GM21529 (cell line): ENCODE results near the gene EPHA4.

Source experiments
- ATAC-seq: cut with Tn5 transposase; IDR thresholded peaks from one replicate; pipeline ENCODE4 v1.9.1; 2021; ENCODE audit not compliant: unreplicated experiment

Gene EPHA4

DNA sequence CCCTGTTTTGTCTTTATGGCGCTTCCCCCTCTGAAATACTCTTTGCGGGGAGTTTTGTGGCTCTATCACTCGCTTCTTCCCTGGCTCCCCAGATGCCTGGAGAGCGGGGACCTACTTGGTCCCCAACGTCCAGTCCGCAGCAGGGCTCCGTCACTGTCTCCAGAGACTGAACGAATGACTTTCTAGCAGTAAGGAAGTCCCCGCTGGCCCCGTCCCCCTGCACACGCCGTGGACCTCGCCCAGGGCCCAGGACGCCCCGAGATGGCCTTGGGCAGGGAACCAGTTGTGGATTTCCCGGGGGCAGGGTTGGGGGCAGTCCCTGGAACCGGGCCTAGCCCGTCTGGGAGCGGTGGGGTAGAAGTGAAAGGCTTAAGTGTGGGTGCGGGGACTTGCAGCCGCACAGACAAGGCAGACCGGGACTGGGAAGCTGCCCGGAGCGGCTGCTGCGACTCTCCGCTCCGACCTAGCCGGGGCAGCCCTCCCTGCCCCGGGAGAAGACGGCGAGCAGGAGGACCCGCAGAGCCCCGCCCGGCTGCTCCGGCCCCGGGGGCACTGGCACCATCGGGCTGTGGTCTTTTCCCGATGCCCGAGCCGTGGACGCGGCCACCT lies 821 bp upstream of the EPHA4 start:
- peak; percentile 33 for ATAC-seq

GRCh38 chr2:221571551-221572218 lies 419 bp downstream of the EPHA4 start:
- peak; percentile 3 for ATAC-seq

DNA sequence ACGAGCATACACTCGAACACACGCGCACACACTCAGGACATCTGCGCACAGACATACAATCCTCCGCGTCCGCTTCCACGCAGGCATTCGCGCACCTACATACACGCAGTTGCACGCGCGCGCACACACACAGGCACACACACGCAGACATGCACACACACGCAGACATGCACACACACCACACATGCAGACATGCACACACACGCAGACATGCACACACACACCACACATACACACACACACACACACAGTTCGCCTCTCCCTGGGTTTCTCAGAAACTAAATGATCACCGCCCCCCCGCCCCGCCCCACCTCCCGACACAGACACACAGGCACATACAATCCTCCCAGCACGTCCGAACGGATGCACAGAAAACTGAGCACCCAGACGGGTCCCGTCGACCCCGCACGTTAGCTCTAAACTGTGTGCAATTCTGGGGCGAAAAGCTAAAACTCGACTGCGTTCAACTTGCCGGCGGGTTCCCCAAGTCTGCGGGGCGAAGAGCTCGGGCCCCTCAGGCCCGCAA lies 1.0 kb downstream of the EPHA4 start:
- ATAC-seq, result no peak

DNA sequence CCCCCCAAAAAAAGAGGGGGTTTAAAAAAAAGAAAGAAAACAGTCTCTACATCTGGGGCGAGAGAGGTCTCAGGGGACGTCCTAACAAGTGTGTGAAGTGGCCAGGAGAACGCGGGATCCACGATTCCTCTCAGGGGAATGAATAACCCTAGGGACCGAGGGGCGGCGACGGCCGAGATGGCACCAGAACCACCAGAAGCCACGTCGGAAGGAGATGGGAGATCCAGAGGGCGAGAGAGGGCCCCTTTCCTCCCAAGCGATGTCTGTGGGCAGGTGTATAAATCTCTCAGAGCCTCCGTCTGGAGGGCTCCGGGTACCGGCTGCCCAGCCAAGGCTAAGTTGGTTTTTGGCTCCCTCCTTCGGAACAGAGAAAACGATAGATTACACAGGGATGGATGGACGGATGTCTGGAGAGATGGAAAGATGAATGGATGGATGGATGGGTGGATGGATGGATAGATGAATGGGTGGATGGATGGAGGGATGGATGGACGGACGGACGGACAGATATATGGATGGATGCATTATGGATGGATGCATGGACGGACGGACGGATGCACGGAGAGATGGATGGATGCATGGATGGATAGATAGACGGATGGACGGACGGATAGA lies 1.7 kb downstream of the EPHA4 start:
- no peak for ATAC-seq

DNA sequence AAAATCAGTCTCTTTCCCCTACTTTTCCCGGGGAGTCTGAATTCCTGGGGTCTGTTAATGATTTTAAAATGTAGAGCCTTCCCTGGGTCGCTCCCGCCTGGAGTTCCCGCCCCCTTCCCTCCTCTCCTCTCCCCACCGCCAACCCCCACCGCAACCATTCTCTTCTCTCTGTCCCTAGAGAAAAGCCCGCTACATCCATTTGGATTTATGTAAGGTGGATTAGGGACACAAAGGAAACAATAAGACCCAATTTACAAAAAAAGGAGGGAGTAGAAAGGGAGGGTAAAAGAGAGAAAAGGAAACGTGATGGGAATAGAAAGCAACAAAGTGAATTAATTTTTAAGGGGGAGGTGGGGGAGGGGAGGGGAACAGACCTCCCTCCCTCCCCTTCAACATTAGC lies 2.2 kb downstream of the EPHA4 start:
- no peak for ATAC-seq

GRCh38 chr2:221569425-221569845 lies 2.7 kb downstream of the EPHA4 start:
- no peak for ATAC-seq

DNA sequence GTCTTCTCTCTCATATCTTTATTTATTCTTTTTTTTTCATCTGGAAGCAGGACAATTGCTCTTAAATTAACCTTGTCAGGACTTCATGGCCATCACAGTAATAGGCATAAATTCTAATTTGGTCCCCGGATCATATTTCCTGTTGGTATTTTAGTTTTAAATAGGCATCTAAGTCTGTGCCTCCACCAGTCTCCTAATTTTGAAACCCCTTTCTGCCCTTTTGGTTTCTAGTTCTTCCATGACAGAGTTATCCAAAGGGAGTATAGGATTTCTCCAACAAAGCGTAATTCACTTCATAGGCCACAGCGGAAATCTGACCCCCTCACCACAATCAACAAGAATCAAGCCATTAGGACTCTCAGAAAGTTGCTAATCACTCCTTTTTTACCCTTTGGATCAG lies 3.8 kb downstream of the EPHA4 start:
- ATAC-seq, result no peak

DNA sequence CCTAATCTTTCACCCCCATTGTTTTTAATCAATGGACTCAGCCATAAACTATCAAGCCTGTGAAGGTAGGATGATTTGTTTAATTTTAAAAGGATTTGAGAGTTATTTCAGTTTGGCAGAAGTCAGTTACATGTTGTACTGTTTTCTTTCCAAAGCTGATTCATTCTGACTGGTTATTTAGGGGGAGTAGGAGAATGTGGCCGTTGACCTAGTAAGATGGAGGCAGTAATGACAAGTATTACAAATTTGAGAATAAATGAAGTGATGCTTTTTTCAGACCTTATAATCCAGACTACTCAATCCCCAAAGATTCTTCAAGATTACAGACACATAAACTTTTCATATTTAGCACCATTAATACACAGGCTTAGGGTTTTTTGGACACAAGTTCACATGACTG lies 4.3 kb downstream of the EPHA4 start:
- no peak for ATAC-seq

DNA sequence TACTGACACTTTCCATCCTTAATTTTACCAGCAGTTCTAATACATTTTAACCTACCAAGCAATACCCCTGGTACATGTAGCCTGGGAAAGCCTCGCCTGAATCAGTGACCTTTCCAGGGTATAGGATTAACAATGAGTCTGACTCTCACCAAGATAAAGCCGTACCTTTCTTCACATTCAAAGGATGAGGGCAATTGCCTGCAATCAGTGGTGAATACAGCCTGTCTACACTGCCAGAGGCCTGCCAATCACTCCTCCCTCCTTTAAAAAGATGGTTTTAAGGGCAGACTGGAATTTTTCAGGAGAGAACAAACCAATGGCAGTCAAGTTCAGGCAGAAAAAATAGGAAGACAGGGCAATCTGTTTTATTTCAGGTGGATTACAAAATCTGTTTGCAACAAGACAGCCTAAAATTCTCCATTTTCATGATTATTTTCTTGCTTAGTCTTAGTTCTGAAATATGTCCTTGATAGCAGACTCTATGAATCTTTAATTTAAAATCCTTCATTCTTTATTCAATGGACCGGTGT lies 4.8 kb downstream of the EPHA4 start:
- no peak for ATAC-seq

DNA sequence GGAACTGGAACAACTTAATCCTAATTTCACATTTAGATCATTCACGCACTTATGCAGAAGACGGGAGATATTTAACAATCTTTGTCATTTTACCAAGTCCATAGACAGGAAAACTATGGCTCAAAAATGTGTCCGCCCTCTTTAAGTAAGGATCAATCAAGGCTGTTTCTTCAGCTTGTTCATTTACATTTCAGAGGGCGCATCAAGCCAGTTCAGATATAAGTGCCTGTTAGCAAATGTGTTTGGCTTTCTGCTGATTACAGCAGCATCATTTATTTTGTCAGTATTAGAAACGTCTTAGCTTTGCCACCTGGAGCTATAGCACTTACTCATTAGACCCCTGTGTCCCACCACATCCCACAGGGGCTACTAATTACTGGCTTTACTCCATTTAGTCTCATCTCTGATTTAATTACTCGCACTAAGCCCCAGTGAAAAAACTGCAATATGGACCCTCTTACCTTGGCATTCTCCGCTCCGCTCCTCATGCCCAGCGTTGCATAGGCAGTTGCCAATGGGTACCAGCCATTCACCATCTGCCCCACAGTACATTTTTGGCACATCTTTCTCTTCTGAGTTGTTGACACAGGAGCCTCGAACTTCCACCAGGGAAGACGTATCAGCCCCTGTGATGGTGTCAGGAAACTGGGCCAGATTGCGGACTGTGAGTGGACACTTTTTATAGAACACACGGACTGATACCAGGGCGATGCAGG lies 8.7 kb downstream of the EPHA4 start:
- no peak for ATAC-seq

DNA sequence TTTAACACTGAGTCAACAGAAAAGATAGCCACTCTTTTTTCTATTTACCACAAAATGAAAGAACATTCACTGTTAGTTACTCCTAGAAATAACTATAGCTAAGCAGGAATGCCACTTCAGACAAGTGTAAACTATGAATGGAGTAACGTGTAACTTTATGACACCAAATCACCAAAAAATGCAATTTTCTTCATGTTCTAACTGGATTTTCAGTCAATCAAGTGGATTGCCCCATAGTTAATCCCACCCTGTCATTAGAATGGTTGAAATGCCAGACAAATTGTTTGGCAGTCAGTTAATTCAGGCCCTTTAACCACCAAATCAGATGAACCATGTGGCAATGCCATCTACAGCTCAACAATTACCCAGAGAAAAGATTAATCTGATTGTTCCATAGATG lies 9.9 kb downstream of the EPHA4 start:
- no peak for ATAC-seq

GRCh38 chr2:221561770-221562169 lies 10.3 kb downstream of the EPHA4 start:
- no peak for ATAC-seq

- no peak for ATAC-seq
Observed at GRCh38 chr2:221559991-221560390, 12.1 kb downstream of the EPHA4 start.

- no peak for ATAC-seq
Observed at GRCh38 chr2:221558107-221558506, 14.0 kb downstream of the EPHA4 start.

- peak; percentile 46 for ATAC-seq
Observed at GRCh38 chr2:221555494-221555846, 16.6 kb downstream of the EPHA4 start.

GRCh38 chr2:221554769-221555493 lies 17.2 kb downstream of the EPHA4 start:
- ATAC-seq, result peak; percentile 98

GRCh38 chr2:221553333-221553732 lies 18.8 kb downstream of the EPHA4 start:
- no peak for ATAC-seq

GRCh38 chr2:221552291-221552690 lies 19.8 kb downstream of the EPHA4 start:
- ATAC-seq, result no peak

GRCh38 chr2:221551864-221552263 lies 20.2 kb downstream of the EPHA4 start:
- ATAC-seq, result no peak

- ATAC-seq, result peak; percentile 76
Observed at GRCh38 chr2:221549143-221549542, 23.0 kb downstream of the EPHA4 start.
